PC-9 (cell line): Measurements from ENCODE around the gene ME2. TPM values are rescaled to one million over a fixed set of nuclear protein-coding genes. Genes with fewer than 3 reads are reported as not detected.

ENCODE experiments used
- BruUV-seq: library from RNA; stranded (reverse); fragments of 400-500 nt; replicated peaks from 2 replicates; lab custom pipeline; 2021; lab: Mats Ljungman, UMichigan
- CTCF ChIA-PET: fragments of 300-600 bp; sonication (Branson Sonifier 250); formaldehyde crosslinking; loops from one replicate; lab custom pipeline; 2022; ENCODE audit warnings: antibody characterized with exemption; lab: Charles Lee
- POLR2A ChIA-PET: fragments of 300-600 bp; sonication (Branson Sonifier 250); formaldehyde crosslinking; loops from one replicate; lab custom pipeline; 2022; ENCODE audit warnings: antibody characterized with exemption; ENCODE audit not compliant: unreplicated experiment; lab: Charles Lee
- DNase-seq, 2 experiments: peaks; one replicate each; pipeline versions ENCODE4 v3.0.0 to v3.0.0-alpha.2; 2015 to 2022; ENCODE audit warnings: mixed read lengths in 1 of 2
- H2AFZ ChIP-seq: fragments of 200-600 bp; sonication (generic); 2 replicates; pipeline ENCODE4 v1.8.1; 2017; ENCODE audit warnings: antibody characterized with exemption
- H3F3A ChIP-seq: fragments of 200-600 bp; sonication (generic); 2 replicates; pipeline ENCODE4 v1.8.1; 2017; ENCODE audit warnings: antibody characterized with exemption, mild to moderate bottlenecking, low read depth; ENCODE audit not compliant: insufficient read depth
- H3K27ac ChIP-seq: fragments of 200-600 bp; sonication (generic); 2 replicates; pipeline ENCODE4 v1.6.1; 2016; ENCODE audit warnings: mixed run types
- H3K27me3 ChIP-seq: fragments of 200-600 bp; sonication (generic); 2 replicates; pipeline ENCODE4 v1.6.1; 2016; ENCODE audit warnings: low read depth, mixed run types; ENCODE audit not compliant: insufficient read depth
- H3K36me3 ChIP-seq: fragments of 200-600 bp; sonication (generic); 2 replicates; pipeline ENCODE4 v1.6.1; 2016; ENCODE audit warnings: low read depth, mixed run types
- H3K4me1 ChIP-seq: fragments of 200-600 bp; sonication (generic); replicated peaks from 2 replicates; pipeline ENCODE4 v1.6.1; 2016; ENCODE audit warnings: mixed run types; ENCODE audit not compliant: insufficient read depth
- H3K4me2 ChIP-seq: fragments of 200-600 bp; sonication (generic); 2 replicates; pipeline ENCODE4 v1.6.1; 2017; ENCODE audit warnings: mixed run types
- H3K4me3 ChIP-seq: fragments of 200-600 bp; sonication (generic); 2 replicates; pipeline ENCODE4 v1.6.1; 2016; ENCODE audit warnings: mixed run types
- H3K79me2 ChIP-seq: fragments of 200-600 bp; sonication (generic); 2 replicates; pipeline ENCODE4 v1.6.1; 2017; ENCODE audit warnings: low read depth, mixed run types
- H3K9me2 ChIP-seq: fragments of 200-600 bp; sonication (generic); 2 replicates; pipeline ENCODE4 v1.8.1; 2017; ENCODE audit warnings: mild to moderate bottlenecking; ENCODE audit not compliant: insufficient read depth
- H3K9me3 ChIP-seq: fragments of 200-600 bp; sonication (generic); 2 replicates; pipeline ENCODE4 v1.8.1; 2016; ENCODE audit warnings: low read depth; ENCODE audit not compliant: insufficient read depth
- H4K20me1 ChIP-seq: fragments of 200-600 bp; sonication (generic); 2 replicates; pipeline ENCODE4 v1.8.1; 2017; ENCODE audit not compliant: insufficient read depth
- EZH2 ChIP-seq: fragments of 200-600 bp; sonication (generic); IDR thresholded peaks from 2 replicates; pipeline ENCODE4 v1.8.0; 2017; ENCODE audit warnings: antibody characterized with exemption, low read depth
- intact Hi-C: fragments of 100-400 bp; cut with micrococcal nuclease; formaldehyde crosslinking; loops from one replicate; pipeline ENCODE4 v1.10.0; 2022; ENCODE audit not compliant: unreplicated experiment
- total RNA-seq: library from RNA; stranded (reverse); gene quantifications from 2 replicates; pipeline ENCODE4 v1.2.3, GENCODE V29; 2021
- TF ChIP-seq, protein P1 (sequence below): fragments of 200-600 bp; sonication (generic); conservative IDR thresholded peaks from 2 replicates; pipeline ENCODE4 v1.6.1; 2017; ENCODE audit warnings: mixed run types, antibody characterized with exemption, mild to moderate bottlenecking, moderate library complexity

The ME2 gene
- total RNA-seq, 1 experiment from 2014 or later, result 27.9 TPM

DNA sequence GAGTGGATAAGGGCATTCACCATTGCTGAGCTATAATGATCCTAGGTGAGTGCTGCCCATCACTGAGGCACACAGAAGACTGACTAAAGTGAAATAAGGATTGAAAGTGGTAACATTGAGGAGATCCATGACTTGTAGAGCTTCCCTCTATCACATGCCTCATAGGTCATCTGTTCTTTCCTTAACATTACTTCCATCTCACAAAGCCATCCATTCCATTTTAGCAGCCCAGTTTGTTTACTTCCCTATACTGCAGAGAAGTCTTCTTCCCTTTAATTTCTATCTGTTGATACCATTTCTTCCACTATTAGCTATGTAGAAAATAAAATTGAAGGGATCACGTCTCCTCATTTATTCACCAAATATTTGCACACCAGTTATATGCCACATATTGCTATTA, 32.1 kb downstream of the ME2 start:
- H3K9me3 ChIP-seq, result no peaks in the 10 kb centered on the region
- DNase-seq, result no peak

GRCh38 chr18:50917021-50917420, 38.1 kb downstream of the ME2 start:
- intact Hi-C loops, result no loop called here
- H3K9me2 ChIP-seq, result no peaks in the 10 kb centered on the region
- no peak overlapping the region for H3K27ac ChIP-seq
- POLR2A ChIA-PET, result no interaction called here
- no peak overlapping the region for H3K4me2 ChIP-seq
- H3K9me3 ChIP-seq, result no peaks in the 10 kb centered on the region
- no peak for DNase-seq
- no peak overlapping the region for H2AFZ ChIP-seq
- CTCF ChIA-PET, result no interaction called here
- H3K4me3 ChIP-seq, result no peak overlapping the region
- peaks cover 9% of the 10 kb centered on the region; the same call in 1 of the 2 replicates for H3K36me3 ChIP-seq
- no peaks in the 10 kb centered on the region for H4K20me1 ChIP-seq
- no peak for TF ChIP-seq EZH2
- TF ChIP-seq, protein P1, sequence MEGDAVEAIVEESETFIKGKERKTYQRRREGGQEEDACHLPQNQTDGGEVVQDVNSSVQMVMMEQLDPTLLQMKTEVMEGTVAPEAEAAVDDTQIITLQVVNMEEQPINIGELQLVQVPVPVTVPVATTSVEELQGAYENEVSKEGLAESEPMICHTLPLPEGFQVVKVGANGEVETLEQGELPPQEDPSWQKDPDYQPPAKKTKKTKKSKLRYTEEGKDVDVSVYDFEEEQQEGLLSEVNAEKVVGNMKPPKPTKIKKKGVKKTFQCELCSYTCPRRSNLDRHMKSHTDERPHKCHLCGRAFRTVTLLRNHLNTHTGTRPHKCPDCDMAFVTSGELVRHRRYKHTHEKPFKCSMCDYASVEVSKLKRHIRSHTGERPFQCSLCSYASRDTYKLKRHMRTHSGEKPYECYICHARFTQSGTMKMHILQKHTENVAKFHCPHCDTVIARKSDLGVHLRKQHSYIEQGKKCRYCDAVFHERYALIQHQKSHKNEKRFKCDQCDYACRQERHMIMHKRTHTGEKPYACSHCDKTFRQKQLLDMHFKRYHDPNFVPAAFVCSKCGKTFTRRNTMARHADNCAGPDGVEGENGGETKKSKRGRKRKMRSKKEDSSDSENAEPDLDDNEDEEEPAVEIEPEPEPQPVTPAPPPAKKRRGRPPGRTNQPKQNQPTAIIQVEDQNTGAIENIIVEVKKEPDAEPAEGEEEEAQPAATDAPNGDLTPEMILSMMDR, result no peak
- BruUV-seq, result no TSS peak
- H3F3A ChIP-seq, result no peaks in the 10 kb centered on the region
- H3K79me2 ChIP-seq, result no peaks in the 10 kb centered on the region
- no peaks in the 10 kb centered on the region for H3K27me3 ChIP-seq
- no peaks in the 10 kb centered on the region for H3K4me1 ChIP-seq

More for the DNA sequence above, 32.1 kb downstream of the ME2 start:
- no peaks in the 10 kb centered on the region for H3K9me2 ChIP-seq
- ChIA-PET CTCF (no interaction called here), POLR2A (no interaction called here)
- H2AFZ ChIP-seq, result no peak overlapping the region
- BruUV-seq, result no TSS peak
- no peaks in the 10 kb centered on the region for H3K4me1 ChIP-seq
- intact Hi-C loops, result no loop called here
- no peaks in the 10 kb centered on the region for H3K79me2 ChIP-seq
- H3K4me2 ChIP-seq, result no peak overlapping the region
- no peak for TF ChIP-seq EZH2
- TF ChIP-seq, protein P1, result no peak
- H3F3A ChIP-seq, result no peaks in the 10 kb centered on the region
- no peaks in the 10 kb centered on the region for H4K20me1 ChIP-seq
- no peak overlapping the region for H3K4me3 ChIP-seq
- H3K27ac ChIP-seq, result no peak overlapping the region
- H3K27me3 ChIP-seq, result no peaks in the 10 kb centered on the region
- peaks cover 16% of the 10 kb centered on the region; the same call in 1 of the 2 replicates for H3K36me3 ChIP-seq

- no peak for DNase-seq
Observed at GRCh38 chr18:50918153-50918552, 39.2 kb downstream of the ME2 start.

More at GRCh38 chr18:50918153-50918552, 39.2 kb downstream of the ME2 start:
- TF ChIP-seq, protein P1, result no peak
- no peak for TF ChIP-seq EZH2
- Histone ChIP-seq H3F3A (no peaks in the 10 kb centered on the region), H3K4me3 (no peak overlapping the region), H3K4me1 (no peaks in the 10 kb centered on the region), H4K20me1 (no peaks in the 10 kb centered on the region), H3K9me3 (no peaks in the 10 kb centered on the region), H3K36me3 (0 out of 2 replicates have a peak, but pooled peaks cover 3% of the 10 kb centered on the region), H3K4me2 (no peak overlapping the region), H3K27ac (no peak overlapping the region), H2AFZ (no peak overlapping the region), H3K9me2 (no peaks in the 10 kb centered on the region), H3K79me2 (no peaks in the 10 kb centered on the region), H3K27me3 (no peaks in the 10 kb centered on the region)
- ChIA-PET CTCF (no interaction called here), POLR2A (no interaction called here)
- no TSS peak for BruUV-seq
- intact Hi-C loops, result no loop called here
